PFSK-1 (cell line): ENCODE data around the gene DAND5.

ENCODE experiments used
- FOXP2 ChIP-seq: optimal IDR thresholded peaks from 2 replicates; pipeline ENCODE3; 2011; ENCODE audit warnings: borderline replicate concordance, control low read depth, inconsistent platforms; ENCODE audit not compliant: insufficient read depth; ENCODE audit errors: extremely low read length, extremely low read depth
- POLR2AphosphoS5 ChIP-seq: IDR thresholded peaks from 2 replicates; pipeline ENCODE4 v1.6.1; 2012; ENCODE audit warnings: low read depth, mild to moderate bottlenecking, control low read depth, low read length, moderate library complexity
- SIN3A ChIP-seq: IDR thresholded peaks from 2 replicates; pipeline ENCODE4 v1.6.1; 2012; ENCODE audit warnings: mild to moderate bottlenecking, low read length, moderate library complexity, borderline replicate concordance; ENCODE audit not compliant: insufficient read depth
- TAF1 ChIP-seq: IDR thresholded peaks from 2 replicates; pipeline ENCODE4 v1.6.1; 2012; ENCODE audit warnings: low read length, control low read depth, borderline replicate concordance; ENCODE audit not compliant: insufficient read depth
- TF ChIP-seq, protein P1 (sequence below), 2 experiments: IDR thresholded peaks; 2 replicates each; pipeline versions ENCODE4 v1.6.1 to v1.8.0; 2011 to 2012; ENCODE audit warnings: low read depth in 2 of 2, low read length in 2 of 2, control low read depth in 1 of 2, inconsistent platforms in 1 of 2, mild to moderate bottlenecking in 1 of 2, moderate library complexity in 1 of 2; ENCODE audit not compliant: insufficient read depth in 1 of 2

Gene DAND5

GRCh38 chr19:12965812-12966135, 3.6 kb upstream of the DAND5 start:
- no peak for TF ChIP-seq TAF1
- TF ChIP-seq, protein P1, sequence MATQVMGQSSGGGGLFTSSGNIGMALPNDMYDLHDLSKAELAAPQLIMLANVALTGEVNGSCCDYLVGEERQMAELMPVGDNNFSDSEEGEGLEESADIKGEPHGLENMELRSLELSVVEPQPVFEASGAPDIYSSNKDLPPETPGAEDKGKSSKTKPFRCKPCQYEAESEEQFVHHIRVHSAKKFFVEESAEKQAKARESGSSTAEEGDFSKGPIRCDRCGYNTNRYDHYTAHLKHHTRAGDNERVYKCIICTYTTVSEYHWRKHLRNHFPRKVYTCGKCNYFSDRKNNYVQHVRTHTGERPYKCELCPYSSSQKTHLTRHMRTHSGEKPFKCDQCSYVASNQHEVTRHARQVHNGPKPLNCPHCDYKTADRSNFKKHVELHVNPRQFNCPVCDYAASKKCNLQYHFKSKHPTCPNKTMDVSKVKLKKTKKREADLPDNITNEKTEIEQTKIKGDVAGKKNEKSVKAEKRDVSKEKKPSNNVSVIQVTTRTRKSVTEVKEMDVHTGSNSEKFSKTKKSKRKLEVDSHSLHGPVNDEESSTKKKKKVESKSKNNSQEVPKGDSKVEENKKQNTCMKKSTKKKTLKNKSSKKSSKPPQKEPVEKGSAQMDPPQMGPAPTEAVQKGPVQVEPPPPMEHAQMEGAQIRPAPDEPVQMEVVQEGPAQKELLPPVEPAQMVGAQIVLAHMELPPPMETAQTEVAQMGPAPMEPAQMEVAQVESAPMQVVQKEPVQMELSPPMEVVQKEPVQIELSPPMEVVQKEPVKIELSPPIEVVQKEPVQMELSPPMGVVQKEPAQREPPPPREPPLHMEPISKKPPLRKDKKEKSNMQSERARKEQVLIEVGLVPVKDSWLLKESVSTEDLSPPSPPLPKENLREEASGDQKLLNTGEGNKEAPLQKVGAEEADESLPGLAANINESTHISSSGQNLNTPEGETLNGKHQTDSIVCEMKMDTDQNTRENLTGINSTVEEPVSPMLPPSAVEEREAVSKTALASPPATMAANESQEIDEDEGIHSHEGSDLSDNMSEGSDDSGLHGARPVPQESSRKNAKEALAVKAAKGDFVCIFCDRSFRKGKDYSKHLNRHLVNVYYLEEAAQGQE (IDR thresholded peaks at IDR 0.05; ENCODE audit: insufficient read depth in 1 of 2, low read depth in 2 of 2, low read length in 2 of 2) = no peak
- TF ChIP-seq FOXP2 = no peak
- TF ChIP-seq POLR2AphosphoS5 = no peak
- TF ChIP-seq SIN3A = no peak

DNA sequence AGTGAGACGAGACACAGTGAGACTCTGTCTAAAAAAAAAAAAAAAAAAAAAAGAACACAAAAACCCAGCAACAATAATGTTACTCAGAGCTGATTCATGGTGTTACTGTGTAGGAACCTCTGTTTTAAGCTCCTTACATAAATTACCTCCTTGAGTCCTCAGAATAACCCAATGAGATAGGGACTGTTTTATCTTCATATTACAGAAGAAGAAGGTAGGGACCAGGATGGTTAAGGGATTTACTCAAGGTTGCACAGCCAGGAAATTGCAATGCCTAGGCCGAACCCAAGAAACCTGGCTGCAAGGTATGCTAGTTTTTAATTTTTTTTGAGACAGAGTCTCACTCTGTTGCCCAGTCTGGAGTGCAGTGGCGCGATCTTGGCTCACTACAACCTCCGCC, 1.5 kb upstream of the DAND5 start:
- TF ChIP-seq FOXP2 = no peak
- TF ChIP-seq SIN3A = no peak
- TF ChIP-seq TAF1 = no peak
- TF ChIP-seq POLR2AphosphoS5 = no peak
- TF ChIP-seq, protein P1 (IDR thresholded peaks at IDR 0.05; ENCODE audit: insufficient read depth in 1 of 2, low read depth in 2 of 2, low read length in 2 of 2) = no peak

- TF ChIP-seq, protein P1 (IDR thresholded peaks at IDR 0.05; ENCODE audit: insufficient read depth in 1 of 2, low read depth in 2 of 2, low read length in 2 of 2) = no peak
- TF ChIP-seq POLR2AphosphoS5 = no peak
- no peak for TF ChIP-seq SIN3A
- TF ChIP-seq TAF1 = no peak
- TF ChIP-seq FOXP2 = no peak
Observed at GRCh38 chr19:12970070-12970820, 869 bp downstream of the DAND5 start.

DNA sequence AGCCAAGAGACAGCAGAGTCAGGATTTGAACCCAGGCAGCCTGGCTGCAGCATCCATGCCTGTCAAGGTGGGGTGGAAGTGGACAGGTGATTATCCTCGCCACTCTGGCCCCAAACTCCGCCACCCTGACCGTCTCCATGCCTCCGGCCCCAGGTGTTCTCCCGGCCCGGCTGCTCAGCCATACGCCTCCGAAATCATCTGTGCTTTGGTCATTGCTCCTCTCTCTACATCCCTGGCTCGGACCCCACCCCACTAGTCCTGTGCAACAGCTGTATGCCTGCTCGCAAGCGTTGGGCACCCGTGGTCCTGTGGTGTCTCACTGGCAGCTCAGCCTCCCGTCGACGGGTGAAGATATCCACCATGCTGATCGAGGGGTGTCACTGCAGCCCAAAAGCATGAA, 3.9 kb downstream of the DAND5 start:
- TF ChIP-seq POLR2AphosphoS5 (no peak), TAF1 (no peak)

DNA sequence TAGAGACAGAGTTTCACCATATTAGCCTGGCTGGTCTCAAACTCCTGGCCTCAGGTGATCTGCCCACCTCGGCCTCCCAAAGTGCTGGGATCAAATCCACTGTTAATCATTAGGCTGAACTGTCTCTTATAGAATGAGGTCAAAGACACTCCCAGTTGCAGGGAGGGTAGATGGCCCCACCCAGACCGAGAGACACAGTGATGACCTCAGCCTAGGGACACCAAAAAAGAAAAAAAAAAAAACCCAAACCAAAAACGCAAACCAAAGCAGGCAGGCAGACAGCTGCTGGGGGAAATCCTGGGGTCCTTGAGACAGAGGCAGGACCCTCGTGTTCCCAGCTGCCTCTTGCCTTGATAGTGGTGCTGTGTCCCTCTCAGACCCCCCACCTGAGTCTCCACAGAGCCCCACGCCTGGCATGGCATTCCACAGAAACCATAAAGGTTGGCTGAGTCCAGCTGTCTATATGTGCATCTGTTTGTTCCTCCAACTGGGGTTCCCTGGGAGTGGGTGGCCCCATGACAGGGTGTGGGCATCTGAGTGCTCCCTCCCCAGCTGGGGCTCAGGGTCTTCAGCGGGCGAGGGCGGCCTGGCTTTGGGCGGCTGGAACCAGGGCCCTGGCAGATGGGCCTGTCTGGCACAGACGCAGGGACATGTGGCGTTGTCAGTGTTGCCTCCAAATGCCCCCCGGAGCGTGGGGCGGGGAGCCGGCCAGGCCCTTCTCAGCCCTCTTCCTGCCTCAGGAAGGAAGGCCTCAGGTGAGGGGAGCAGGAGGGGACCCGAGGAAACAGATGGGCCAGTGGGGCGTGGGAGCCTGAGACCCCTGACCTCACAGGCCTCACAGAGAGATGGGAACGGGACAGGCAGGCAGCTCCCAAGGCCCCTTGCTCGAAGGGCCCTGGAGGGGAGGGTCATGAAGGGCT, 5.2 kb downstream of the DAND5 start:
- no peak for TF ChIP-seq POLR2AphosphoS5

- TF ChIP-seq SIN3A (no peak), FOXP2 (no peak), TAF1 (no peak), POLR2AphosphoS5 (no peak)
- TF ChIP-seq, protein P1 (IDR thresholded peaks at IDR 0.05; ENCODE audit: insufficient read depth in 1 of 2, low read depth in 2 of 2, low read length in 2 of 2) = no peak
Observed at GRCh38 chr19:12975221-12975741, 5.9 kb downstream of the DAND5 start.
